ENCODE measurements around the gene KMT2E. TPM values are rescaled to one million over a fixed set of nuclear protein-coding genes. Genes with fewer than 3 reads are reported as not detected.

KMT2E gene
- total RNA-seq, 1 donor from 2014 or later: 75.6 TPM

DNA sequence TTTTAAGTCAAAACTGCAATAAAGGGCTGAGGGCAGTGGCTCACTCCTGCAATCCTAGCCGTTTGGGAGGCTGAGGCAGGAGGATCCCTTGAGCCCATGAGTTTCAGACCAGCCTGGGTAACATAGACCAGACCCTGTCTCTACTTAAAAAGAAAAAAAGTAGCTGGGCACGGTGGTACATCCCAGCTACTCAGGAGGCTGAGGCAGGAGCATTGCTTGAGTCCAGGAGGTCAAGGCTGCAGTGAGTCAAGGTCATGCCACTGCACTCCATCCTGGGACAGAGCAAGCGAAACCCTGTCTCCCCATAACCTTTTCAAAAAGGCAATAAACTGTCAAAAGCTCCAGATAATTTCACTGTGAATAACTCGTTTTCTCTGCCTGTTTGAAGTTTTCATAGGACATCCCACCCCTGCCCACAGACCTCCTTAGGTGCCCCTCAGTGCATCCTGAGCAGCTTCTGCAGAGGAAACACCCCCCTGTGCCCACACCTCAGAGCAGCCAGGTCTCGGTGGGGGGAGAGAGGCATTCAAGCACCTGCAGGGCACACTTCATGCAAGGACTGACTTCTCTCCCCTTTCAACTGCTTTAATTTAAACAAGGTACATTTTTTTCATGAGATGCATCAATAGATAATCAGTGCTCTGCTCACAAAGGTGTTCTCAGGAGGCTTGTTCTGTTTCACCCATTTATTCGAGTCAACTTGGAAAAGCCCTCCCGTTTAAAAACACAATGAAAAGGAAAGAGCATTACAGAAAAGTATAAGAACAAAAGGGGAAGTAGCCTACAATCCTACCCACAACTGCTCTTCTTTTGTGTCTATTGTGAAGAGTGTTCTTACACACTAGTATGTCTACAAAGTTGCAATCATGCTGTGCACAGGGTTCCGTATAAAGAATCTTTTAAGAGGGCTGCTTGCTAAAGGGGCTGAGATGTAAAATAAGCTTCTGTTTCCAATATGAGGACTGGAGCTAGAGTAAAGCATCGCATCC, 104.9 kb downstream of the KMT2E start:
- Mint-ChIP-seq H3K4me3 (ENCODE audit: unreplicated experiment) (no peak overlapping the region), H3K4me1 (ENCODE audit: unreplicated experiment) (no peaks in the 10 kb centered on the region)

DNA sequence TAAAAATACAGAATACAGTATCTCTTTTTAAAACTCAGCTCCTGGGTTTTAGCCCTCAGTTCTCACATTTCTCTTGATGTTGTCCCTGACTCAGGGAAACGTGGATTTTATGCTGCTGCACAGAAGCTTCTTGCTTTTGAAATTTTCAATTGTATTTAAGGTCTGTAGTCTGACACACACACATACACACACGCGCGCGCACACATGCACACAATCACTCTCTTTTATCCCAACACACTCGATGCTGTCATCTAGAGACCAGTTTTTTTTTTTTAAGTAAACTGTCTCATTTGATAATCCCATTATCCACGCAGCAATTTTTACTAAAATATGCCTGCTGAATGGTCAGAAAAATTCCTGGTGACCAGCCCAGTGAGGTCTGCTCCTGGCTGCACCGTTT, 108.6 kb downstream of the KMT2E start:
- Mint-ChIP-seq H3K9me3 (ENCODE audit: unreplicated experiment) (no peaks in the 10 kb centered on the region), H3K4me1 (ENCODE audit: unreplicated experiment) (no peaks in the 10 kb centered on the region), H3K27ac (ENCODE audit: unreplicated experiment) (no peak overlapping the region), H3K36me3 (ENCODE audit: unreplicated experiment) (peaks cover 23% of the 10 kb centered on the region), H3K27me3 (ENCODE audit: unreplicated experiment) (no peaks in the 10 kb centered on the region), H3K4me3 (ENCODE audit: unreplicated experiment) (no peak overlapping the region)
- TF ChIP-seq, protein P1, sequence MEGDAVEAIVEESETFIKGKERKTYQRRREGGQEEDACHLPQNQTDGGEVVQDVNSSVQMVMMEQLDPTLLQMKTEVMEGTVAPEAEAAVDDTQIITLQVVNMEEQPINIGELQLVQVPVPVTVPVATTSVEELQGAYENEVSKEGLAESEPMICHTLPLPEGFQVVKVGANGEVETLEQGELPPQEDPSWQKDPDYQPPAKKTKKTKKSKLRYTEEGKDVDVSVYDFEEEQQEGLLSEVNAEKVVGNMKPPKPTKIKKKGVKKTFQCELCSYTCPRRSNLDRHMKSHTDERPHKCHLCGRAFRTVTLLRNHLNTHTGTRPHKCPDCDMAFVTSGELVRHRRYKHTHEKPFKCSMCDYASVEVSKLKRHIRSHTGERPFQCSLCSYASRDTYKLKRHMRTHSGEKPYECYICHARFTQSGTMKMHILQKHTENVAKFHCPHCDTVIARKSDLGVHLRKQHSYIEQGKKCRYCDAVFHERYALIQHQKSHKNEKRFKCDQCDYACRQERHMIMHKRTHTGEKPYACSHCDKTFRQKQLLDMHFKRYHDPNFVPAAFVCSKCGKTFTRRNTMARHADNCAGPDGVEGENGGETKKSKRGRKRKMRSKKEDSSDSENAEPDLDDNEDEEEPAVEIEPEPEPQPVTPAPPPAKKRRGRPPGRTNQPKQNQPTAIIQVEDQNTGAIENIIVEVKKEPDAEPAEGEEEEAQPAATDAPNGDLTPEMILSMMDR (IDR thresholded peaks at IDR 0.05): no peak
- DNase-seq (ENCODE audit: extremely low spot score, unreplicated experiment): no peak

More for the DNA sequence above, 104.9 kb downstream of the KMT2E start:
- TF ChIP-seq, protein P1 (IDR thresholded peaks at IDR 0.05): no peak
- H3K27ac Mint-ChIP-seq (ENCODE audit: unreplicated experiment): no peak overlapping the region
- H3K9me3 Mint-ChIP-seq (ENCODE audit: unreplicated experiment): no peaks in the 10 kb centered on the region
- no peaks in the 10 kb centered on the region for H3K27me3 Mint-ChIP-seq (ENCODE audit: unreplicated experiment)
- DNase-seq (ENCODE audit: extremely low spot score, unreplicated experiment): no peak
- H3K36me3 Mint-ChIP-seq (ENCODE audit: unreplicated experiment): peaks cover 27% of the 10 kb centered on the region

DNA sequence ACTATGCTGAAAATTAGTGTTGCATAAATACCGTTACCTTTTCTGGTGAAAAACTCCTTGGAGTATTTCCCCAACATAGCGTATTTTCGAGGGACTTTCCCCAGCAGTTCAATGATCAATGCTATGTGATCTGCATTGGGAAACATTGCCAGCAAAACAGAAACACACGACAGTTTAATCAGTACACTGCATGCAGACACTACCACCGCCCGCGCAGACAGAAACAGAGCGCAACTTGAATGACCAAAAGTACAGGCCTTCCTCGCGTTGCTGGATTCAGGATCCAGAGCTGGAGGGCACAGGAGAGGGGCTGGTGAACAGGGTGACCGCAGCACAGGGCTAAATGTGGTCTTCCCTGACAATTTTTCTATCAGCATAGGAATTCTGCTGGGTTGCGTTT, 111.7 kb downstream of the KMT2E start:
- no peak for DNase-seq (ENCODE audit: extremely low spot score, unreplicated experiment)
- Mint-ChIP-seq H3K4me3 (ENCODE audit: unreplicated experiment) (no peak overlapping the region), H3K27ac (ENCODE audit: unreplicated experiment) (no peak overlapping the region), H3K36me3 (ENCODE audit: unreplicated experiment) (peaks cover 25% of the 10 kb centered on the region), H3K27me3 (ENCODE audit: unreplicated experiment) (no peaks in the 10 kb centered on the region), H3K9me3 (ENCODE audit: unreplicated experiment) (no peaks in the 10 kb centered on the region), H3K4me1 (ENCODE audit: unreplicated experiment) (no peaks in the 10 kb centered on the region)
- TF ChIP-seq, protein P1 (IDR thresholded peaks at IDR 0.05): no peak

DNA sequence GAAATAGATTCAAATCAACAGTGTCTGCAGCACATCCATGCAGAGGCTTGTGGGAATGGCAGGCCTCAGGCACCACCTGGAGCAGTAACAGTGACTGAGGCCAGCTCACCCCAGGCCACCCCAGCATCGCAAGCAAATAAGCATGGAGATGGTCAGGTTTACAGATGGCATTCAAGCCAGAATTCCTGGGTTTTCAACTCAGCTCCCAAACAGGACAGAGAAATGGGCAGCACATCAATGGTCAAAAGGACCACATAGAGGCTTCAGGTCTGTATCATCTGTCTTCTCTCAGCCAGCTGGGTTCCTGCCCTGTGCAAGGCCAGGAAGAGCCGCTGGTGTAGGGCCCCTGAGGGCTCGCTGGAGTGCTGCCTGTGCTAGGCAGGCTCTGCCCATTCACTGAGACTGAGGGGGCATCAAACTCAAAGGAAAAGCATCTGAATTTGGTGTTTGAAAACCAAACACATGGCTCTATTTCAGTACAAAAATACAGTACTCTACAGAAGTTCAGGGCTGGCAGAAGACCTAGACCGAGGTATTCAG, 112.5 kb downstream of the KMT2E start:
- DNase-seq (ENCODE audit: extremely low spot score, unreplicated experiment): no peak

More for the DNA sequence above, 112.5 kb downstream of the KMT2E start:
- Mint-ChIP-seq H3K4me1 (ENCODE audit: unreplicated experiment) (no peaks in the 10 kb centered on the region), H3K27me3 (ENCODE audit: unreplicated experiment) (no peaks in the 10 kb centered on the region), H3K9me3 (ENCODE audit: unreplicated experiment) (no peaks in the 10 kb centered on the region), H3K36me3 (ENCODE audit: unreplicated experiment) (peaks cover 25% of the 10 kb centered on the region), H3K27ac (ENCODE audit: unreplicated experiment) (no peak overlapping the region), H3K4me3 (ENCODE audit: unreplicated experiment) (no peak overlapping the region)
- TF ChIP-seq, protein P1 (IDR thresholded peaks at IDR 0.05): no peak
